ENCODE results near the gene WRNIP1.
A peak's percentile ranks its signal among the peaks of the same experiment; 100 is the strongest.

WRNIP1 gene

DNA sequence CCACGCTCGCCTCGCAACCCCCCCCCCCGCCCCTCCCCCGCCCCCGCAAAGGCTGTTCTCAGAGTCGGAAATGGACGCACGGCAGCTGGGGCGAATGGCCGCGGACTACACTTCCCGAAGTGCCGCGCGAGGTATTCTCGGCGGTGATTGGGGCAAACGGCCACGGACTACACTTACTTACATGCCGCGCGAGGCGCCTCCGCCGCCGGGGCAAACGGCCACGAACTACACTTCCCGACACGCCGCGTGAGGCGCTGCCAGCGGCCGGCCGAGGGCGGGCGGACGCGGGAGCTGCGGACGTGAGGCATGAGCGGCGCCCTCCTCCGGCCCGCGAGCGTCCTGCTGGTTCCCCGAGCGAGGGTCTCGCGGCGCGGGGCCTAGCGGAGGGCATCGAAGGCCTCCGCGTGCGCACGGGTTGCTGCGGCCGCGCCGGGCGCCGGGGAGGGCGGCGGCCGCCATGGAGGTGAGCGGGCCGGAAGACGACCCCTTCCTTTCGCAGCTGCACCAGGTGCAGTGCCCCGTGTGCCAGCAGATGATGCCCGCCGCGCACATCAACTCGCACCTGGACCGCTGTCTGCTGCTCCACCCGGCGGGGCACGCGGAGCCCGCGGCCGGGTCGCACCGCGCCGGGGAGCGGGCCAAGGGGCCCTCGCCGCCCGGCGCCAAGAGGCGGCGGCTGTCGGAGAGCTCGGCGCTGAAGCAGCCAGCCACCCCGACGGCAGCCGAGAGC, at the start of gene WRNIP1:
WRNIP1 (plus strand) TSS at position 228 of the 730 bp plus-strand sequence; CDS start at position 458, 230 bp downstream.
- peak; percentile 89 to 96 (median 91) for DNase-seq (ENCODE audit: low read depth in 3 of 3)

DNA sequence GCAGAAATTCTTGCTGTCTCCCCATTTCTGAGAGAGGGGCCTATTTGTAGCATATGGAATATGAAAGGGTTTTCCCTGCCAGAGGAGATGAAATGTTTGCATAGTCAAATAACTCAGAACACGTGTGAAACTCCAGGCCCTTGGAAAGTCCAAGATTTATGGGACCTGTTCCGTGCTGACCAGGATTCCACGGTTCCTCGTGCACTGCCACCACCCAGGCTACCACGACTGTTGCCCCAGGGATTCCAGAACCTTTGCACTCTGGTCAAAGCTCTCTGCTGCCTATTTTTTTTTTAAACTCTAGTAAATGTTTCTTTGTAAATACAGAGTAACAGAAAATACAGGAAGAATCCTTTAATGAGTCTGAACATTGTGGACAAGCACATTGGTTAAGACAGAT, 49.5 kb upstream of the WRNIP1 start:
- no peak for DNase-seq (ENCODE audit: low read depth in 3 of 3)

- DNase-seq (ENCODE audit: low read depth in 3 of 3), result no peak
Measured at GRCh38 chr6:2716936-2717700, 48.1 kb upstream of the WRNIP1 start.

DNA sequence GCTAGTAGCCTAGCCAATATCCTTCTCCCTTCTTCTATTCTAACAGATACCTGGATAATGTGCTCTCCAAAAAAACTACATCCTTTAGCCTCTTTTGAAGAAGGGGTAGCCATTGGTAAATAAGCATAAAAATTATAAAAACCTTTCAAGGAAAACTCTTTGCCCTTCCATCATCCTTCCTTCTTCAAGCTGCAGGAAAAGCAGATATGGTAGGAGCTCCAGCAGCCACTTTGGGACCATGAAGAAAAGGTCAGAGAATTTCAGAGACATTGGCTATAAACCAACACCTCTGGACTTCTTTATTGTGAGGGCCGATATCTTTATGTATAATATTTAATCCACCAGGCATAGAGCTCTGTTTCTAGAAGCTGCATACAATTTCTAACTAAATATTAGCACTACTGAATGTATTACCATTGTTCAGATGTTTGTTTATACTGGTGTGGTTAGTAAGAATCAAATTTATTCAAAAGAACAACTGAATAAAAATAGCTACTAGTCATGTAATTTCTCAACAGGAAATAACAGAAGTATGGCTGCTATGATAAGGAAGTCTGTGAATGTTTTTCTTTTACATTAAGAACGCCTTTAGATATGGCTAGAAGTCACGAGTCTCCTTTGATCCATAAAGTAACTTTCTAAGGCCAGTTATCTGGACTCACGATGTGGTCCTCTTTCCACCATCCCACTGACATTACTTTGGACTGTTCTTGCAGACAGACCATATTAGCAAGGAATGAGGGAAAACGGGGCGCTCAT, 46.7 kb upstream of the WRNIP1 start:
- DNase-seq (ENCODE audit: low read depth in 3 of 3), result no peak

- no peak for DNase-seq (ENCODE audit: low read depth in 3 of 3)
Measured at GRCh38 chr6:2719093-2719455, 46.1 kb upstream of the WRNIP1 start.

- no peak for DNase-seq (ENCODE audit: low read depth in 3 of 3)
Measured at GRCh38 chr6:2721219-2721618, 44.0 kb upstream of the WRNIP1 start.

DNA sequence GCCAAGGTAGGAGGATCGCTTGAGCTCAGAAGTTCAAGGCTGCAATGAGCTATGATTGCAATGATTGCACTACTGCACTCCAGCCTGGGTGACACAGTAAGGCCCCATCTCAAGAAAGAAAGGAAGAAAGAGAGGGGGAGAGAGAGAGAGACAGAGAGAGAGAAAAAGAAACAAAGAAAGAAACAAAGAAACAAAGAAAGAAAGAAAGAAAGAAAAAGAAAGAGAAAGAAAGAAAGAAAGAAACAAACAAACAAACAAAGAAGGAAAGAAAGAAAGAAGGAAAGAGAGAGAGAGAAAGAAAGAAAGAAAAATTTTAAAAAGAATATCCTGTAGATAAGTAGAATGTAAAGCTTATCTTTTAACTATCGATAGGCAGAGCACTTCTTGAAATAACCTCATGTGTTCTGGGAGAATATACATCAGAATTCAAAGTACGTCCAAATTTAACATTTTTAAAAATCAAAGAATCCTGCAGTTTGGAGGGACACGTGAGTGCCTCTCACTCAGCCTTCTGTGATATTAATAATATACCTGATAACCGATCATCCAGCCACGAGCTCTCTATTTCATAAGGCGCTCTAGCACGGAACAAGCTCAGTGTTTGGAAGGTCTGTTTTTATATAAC, 39.7 kb upstream of the WRNIP1 start:
- DNase-seq (ENCODE audit: low read depth in 3 of 3), result no peak

DNA sequence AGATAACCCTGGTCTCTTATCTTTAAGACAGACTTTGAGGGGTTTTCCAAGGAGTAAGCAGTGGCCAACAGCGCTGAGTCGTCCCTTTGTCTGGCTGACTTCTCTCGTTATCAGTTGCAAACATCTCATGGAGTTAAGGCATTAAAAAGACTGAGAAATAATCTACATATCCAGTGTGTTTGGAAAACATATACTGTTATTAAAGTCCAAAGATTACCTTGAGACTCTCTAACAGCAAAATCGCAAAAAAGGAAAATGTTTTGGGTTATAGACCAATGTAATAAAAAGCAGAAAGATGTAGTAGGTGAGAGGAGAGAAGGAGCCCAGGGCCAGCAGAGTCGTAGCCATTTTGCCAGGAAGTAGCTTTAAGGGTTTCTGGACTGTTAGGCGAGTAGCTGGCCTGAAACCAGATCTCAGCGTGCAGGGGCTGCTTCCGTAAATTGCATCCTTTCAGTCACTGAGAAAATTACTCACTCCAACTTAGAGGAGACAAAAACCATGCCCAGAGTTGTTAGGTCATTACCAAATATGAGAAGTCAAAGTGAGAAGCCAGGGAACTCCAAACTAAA, 39.1 kb upstream of the WRNIP1 start:
- DNase-seq (ENCODE audit: low read depth in 3 of 3), result no peak

DNA sequence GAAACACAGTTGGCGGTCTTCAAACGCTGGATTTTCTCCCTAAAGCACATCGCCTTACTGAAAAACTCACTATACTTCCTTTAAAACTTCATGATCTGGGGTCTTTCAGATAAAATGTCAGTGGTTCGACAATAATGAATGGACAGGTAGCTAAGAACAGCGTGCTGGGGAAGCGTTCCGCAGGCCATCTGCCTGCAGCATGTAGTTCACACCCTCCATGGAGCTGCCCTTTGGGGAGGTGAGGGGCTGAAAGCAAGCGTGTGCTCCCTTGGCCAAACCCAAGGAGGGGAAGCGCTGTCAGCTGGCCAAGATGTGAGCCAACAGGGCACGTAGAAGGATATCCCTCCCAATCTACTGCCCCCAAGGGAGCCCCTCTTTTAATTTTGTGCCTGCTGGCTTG, 35.3 kb upstream of the WRNIP1 start:
- no peak for DNase-seq (ENCODE audit: low read depth in 3 of 3)

- no peak for DNase-seq (ENCODE audit: low read depth in 3 of 3)
Measured at GRCh38 chr6:2730353-2731107, 34.7 kb upstream of the WRNIP1 start.

GRCh38 chr6:2731281-2731909, 33.8 kb upstream of the WRNIP1 start:
- DNase-seq (ENCODE audit: low read depth in 3 of 3), result no peak

DNA sequence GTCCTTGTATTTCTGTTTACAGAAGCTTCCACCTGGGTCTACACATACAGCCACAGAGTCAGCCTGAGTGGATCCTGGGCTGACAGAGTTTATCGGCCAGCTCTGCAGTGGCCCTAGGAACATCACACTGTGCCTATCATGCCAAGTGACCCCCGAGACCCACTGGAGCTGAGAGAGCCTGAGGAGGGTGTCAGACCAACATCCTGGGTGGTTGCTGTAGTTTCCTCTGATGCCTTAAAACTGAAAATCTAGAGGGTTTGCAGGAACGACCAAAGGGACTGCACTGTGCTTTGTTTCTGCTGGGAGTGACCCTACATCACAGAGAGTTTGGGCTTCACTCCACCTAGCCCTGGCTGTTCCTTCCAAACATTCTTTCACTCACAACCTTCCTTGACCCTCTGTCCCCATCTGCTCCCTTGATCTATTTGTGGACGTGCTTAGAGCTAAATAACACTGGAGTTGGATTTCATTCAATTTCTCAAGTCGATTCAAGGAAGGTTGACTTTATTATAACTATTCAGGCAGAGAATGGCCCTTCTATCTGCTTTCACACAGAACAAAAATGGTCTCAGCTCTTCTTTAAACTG, 32.6 kb upstream of the WRNIP1 start:
- no peak for DNase-seq (ENCODE audit: low read depth in 3 of 3)

- peak; percentile 7 to 34 (median 29) for DNase-seq (ENCODE audit: low read depth in 3 of 3)
Measured at GRCh38 chr6:2733324-2733723, 31.9 kb upstream of the WRNIP1 start.

DNA sequence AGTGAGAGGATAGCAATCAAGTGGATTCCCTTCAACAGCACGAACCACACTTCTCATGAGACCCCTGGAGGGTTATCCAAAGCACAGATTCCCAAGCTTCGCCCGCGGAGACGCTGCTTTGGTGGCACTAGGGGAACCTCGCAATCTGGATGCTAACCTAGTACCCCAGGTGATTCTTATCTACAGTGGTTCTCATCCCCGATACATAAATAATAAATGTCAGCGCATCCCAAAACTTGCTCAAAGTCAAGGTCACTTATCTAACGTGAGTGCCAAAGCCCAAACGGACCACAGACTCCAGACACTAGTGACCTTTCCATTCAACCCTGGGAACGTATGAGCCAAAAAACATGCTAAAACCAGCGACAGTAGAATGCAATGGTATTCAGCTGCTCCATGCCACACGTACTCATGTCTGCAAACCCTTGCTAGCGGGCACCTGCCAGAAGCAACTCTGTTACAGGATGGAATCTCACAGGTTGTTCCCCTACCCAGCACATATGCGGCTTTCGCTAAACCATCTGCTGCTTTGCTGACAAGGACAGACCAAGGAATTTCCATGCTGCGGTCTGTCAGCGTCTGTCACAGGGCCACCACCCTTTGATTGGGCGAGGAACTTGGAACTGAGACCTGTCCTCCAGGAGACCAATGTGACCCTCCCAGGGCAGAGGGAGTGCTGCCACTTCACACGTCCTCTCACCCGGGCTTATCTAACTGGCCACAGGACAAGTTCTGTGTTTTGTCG, 31.3 kb upstream of the WRNIP1 start:
- no peak for DNase-seq (ENCODE audit: low read depth in 3 of 3)

GRCh38 chr6:2734488-2735166, 30.6 kb upstream of the WRNIP1 start:
- DNase-seq (ENCODE audit: low read depth in 3 of 3), result no peak

DNA sequence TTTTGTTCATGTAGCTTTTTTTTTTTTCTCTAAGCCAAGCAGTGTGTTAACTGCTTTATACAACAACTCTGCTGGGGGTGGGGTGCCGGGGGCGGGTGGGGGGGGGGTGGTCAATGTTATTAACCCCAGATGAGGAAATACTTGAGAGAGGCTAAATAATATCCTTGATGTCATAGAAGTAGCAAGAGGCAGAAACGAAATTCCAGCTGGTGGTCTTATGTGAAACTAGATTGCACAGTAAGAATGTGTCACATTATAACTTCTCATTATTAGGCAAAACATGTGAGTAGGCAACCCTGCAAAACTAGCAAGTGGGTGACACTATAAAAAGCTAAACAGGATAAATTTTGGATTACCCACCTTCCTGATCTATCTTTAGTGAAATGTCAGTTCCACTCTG, 27.3 kb upstream of the WRNIP1 start:
- DNase-seq (ENCODE audit: low read depth in 3 of 3), result no peak

GRCh38 chr6:2738373-2738979, 26.7 kb upstream of the WRNIP1 start:
- DNase-seq (ENCODE audit: low read depth in 3 of 3), result peak in 2 of 3 donors; percentile 29 to 31

DNA sequence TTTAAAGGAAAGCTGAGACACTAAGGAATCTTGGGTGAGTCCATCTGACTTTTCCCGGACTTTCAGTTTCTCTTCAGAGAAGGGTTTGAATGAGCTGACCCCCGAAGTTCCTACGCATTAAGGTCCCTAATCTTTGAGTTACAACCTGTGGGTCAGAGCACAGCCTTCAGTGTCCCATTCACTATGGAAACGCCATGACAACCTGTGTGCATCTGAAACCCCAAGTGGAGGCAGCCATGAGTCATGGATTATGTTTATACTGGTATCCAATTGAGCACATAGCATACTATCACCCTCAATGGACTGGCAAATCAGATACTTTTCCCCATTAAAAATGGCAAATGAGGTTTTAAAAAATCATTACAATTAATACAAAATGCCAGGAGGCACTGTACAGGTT, 25.9 kb upstream of the WRNIP1 start:
- no peak for DNase-seq (ENCODE audit: low read depth in 3 of 3)
